Peyer's patch (tissue), 4 donors: ENCODE measurements around the gene CTCF.

Source experiments
- CTCF ChIP-seq, 6 experiments: fragments of 450-650 bp in 4 of 6; fragments of 200-600 bp in 2 of 6; sonication (generic) in 1 of 6; IDR thresholded peaks; one replicate each; pipeline ENCODE4 v1.5.1; 2017 to 2019; ENCODE audit warnings: antibody characterized with exemption in 6 of 6, mild to moderate bottlenecking in 3 of 6, moderate library complexity in 1 of 6
- POLR2A ChIP-seq, 2 donors: fragments of 450-650 bp; IDR thresholded peaks; one replicate each; pipeline ENCODE4 v1.5.1; 2017; ENCODE audit warnings: antibody characterized with exemption in 2 of 2, mild to moderate bottlenecking in 2 of 2, moderate library complexity in 2 of 2

- TF ChIP-seq CTCF (IDR thresholded peaks at IDR 0.05), result no peak
- TF ChIP-seq POLR2A (IDR thresholded peaks at IDR 0.05), result no peak
These were observed 101.5 kb downstream of the CTCF start for GRCh38 chr16:67663877-67664222.
